ENCODE data around the gene LOXL1.

Gene LOXL1

DNA sequence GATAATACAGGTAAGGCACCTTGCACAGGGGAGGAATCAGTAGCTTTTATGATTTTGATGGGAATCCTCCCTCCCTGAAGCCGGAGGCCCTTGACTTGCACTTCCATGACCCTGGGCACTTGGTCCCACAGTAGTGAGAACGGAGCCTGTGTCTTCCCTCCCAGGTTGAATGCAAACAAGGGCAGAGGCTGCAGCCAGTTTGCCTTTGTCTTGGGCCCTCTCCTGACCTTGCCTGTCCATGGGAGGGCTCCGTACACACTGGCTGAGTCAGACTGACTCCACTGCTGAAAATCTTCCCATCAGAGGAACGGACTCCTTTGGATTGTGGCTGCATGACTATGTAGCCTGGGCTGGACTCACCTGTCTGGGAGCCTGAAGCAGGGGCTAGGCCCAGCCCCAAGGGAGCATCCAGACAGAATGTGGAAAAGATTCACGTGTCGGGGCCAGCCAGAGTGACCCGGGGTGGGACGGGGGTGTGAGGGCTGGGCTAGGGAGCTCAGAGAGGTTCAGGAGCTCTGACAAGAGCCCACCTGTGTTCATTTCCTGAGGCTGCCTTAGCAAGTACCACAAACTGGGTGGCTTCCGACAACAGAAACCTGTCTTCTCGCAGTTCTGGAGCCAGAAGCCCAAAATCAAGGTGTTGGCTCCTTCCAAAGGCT lies 43.4 kb upstream of the LOXL1 start:
- no peak overlapping the region for H3K14ac ChIP-seq (ENCODE audit: low read length in 2 of 2)
- no peak overlapping the region for H2BK15ac ChIP-seq (ENCODE audit: low read depth, poor library complexity, severe bottlenecking)
- no peak for DNase-seq

DNA sequence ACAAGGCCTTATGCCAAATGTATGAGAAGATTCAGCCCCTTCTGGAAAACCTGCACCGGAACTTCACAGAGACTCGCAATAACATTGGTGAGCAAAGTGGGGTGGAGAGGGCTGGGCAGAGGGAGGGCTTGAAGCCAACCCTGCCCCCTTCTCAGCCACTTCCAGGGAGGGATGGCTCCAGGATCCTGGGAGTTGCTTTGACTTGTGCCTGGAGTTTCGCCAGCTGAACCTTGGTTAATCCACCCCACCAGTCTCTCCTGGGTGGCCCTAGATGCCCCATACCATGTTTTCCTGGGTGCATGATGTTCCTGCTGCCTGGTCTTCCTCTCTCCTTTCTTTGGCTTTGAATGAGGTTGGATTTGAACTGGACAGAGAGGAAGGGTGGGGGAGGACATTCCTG lies 42.1 kb upstream of the LOXL1 start:
- H2BK120ac ChIP-seq (ENCODE audit: low read depth, low read length) = no peak overlapping the region
- no peak overlapping the region for H4K8ac ChIP-seq (ENCODE audit: low read length)
- H3K9ac ChIP-seq (ENCODE audit: low read length) = no peak overlapping the region
- H3K79me1 ChIP-seq (replicated peaks; ENCODE audit: low read length, poor library complexity, severe bottlenecking) = no peaks in the 10 kb centered on the region
- no peak overlapping the region for H2BK15ac ChIP-seq (ENCODE audit: low read depth, poor library complexity, severe bottlenecking)
- H3K14ac ChIP-seq (ENCODE audit: low read length in 2 of 2) = no peak overlapping the region
- H3K4me2 ChIP-seq (ENCODE audit: low read length, poor library complexity, severe bottlenecking) = no peak overlapping the region
- no peak overlapping the region for H2BK12ac ChIP-seq (ENCODE audit: low read length in 2 of 2)
- H3K4me3 ChIP-seq (ENCODE audit: insufficient read depth in 1 of 2, low read depth in 1 of 2, low read length in 2 of 2) = no peak overlapping the region
- peaks cover 65 to 72% of the 10 kb centered on the region in 2 experiments for H3K27me3 ChIP-seq (ENCODE audit: control insufficient read depth in 1 of 2, insufficient read depth in 1 of 2, low read length in 2 of 2)
- no peak overlapping the region for H4K91ac ChIP-seq (ENCODE audit: low read length)
- H2BK5ac ChIP-seq (ENCODE audit: low read depth, low read length, poor library complexity, severe bottlenecking) = no peak overlapping the region
- no peak overlapping the region for H3K27ac ChIP-seq (ENCODE audit: low read length, poor library complexity, severe bottlenecking)
- H2AK5ac ChIP-seq (ENCODE audit: low read length, severe bottlenecking) = no peak overlapping the region
- no peak overlapping the region for H3K23ac ChIP-seq (ENCODE audit: low read length in 2 of 2)
- H3K18ac ChIP-seq (ENCODE audit: low read depth in 1 of 2, low read length in 2 of 2) = no peak overlapping the region
- WGBS = 75% methylated on average over 3 of the region's 3 CpGs
- no peaks in the 10 kb centered on the region for H3K4me1 ChIP-seq (ENCODE audit: control insufficient read depth, insufficient read depth, low read depth, low read length)
- DNase-seq = no peak
- H3K9me3 ChIP-seq (ENCODE audit: control insufficient read depth, low read length) = no peaks in the 10 kb centered on the region
- H3K4ac ChIP-seq (ENCODE audit: low read depth in 1 of 2, low read length in 2 of 2) = no peak overlapping the region
- H3K36me3 ChIP-seq (ENCODE audit: control insufficient read depth in 1 of 2, insufficient read depth in 2 of 2, low read depth in 1 of 2, low read length in 2 of 2) = no peaks in the 10 kb centered on the region
- no peak overlapping the region for H2AFZ ChIP-seq (ENCODE audit: low read depth, low read length)

More for the DNA sequence above, 43.4 kb upstream of the LOXL1 start:
- H3K18ac ChIP-seq (ENCODE audit: low read depth in 1 of 2, low read length in 2 of 2) = no peak overlapping the region
- H2AK5ac ChIP-seq (ENCODE audit: low read length, severe bottlenecking) = no peak overlapping the region
- H2AFZ ChIP-seq (ENCODE audit: low read depth, low read length) = no peak overlapping the region
- H4K91ac ChIP-seq (ENCODE audit: low read length) = no peak overlapping the region
- peaks cover 54 to 60% of the 10 kb centered on the region in 2 experiments for H3K27me3 ChIP-seq (ENCODE audit: control insufficient read depth in 1 of 2, insufficient read depth in 1 of 2, low read length in 2 of 2)
- 81% methylated on average over 10 of the region's 10 CpGs for WGBS
- H3K23ac ChIP-seq (ENCODE audit: low read length in 2 of 2) = no peak overlapping the region
- H3K9ac ChIP-seq (ENCODE audit: low read length) = no peak overlapping the region
- no peak overlapping the region for H3K27ac ChIP-seq (ENCODE audit: low read length, poor library complexity, severe bottlenecking)
- H3K4me3 ChIP-seq (ENCODE audit: insufficient read depth in 1 of 2, low read depth in 1 of 2, low read length in 2 of 2) = no peak overlapping the region
- no peak overlapping the region for H4K8ac ChIP-seq (ENCODE audit: low read length)
- no peak overlapping the region for H3K4me2 ChIP-seq (ENCODE audit: low read length, poor library complexity, severe bottlenecking)
- H3K4me1 ChIP-seq (ENCODE audit: control insufficient read depth, insufficient read depth, low read depth, low read length) = no peaks in the 10 kb centered on the region
- no peaks in the 10 kb centered on the region for H3K36me3 ChIP-seq (ENCODE audit: control insufficient read depth in 1 of 2, insufficient read depth in 2 of 2, low read depth in 1 of 2, low read length in 2 of 2)
- H2BK120ac ChIP-seq (ENCODE audit: low read depth, low read length) = no peak overlapping the region
- no peak overlapping the region for H2BK12ac ChIP-seq (ENCODE audit: low read length in 2 of 2)
- H2BK5ac ChIP-seq (ENCODE audit: low read depth, low read length, poor library complexity, severe bottlenecking) = no peak overlapping the region
- H3K79me1 ChIP-seq (replicated peaks; ENCODE audit: low read length, poor library complexity, severe bottlenecking) = no peaks in the 10 kb centered on the region
- H3K4ac ChIP-seq (ENCODE audit: low read depth in 1 of 2, low read length in 2 of 2) = no peak overlapping the region
- H3K9me3 ChIP-seq (ENCODE audit: control insufficient read depth, low read length) = no peaks in the 10 kb centered on the region

DNA sequence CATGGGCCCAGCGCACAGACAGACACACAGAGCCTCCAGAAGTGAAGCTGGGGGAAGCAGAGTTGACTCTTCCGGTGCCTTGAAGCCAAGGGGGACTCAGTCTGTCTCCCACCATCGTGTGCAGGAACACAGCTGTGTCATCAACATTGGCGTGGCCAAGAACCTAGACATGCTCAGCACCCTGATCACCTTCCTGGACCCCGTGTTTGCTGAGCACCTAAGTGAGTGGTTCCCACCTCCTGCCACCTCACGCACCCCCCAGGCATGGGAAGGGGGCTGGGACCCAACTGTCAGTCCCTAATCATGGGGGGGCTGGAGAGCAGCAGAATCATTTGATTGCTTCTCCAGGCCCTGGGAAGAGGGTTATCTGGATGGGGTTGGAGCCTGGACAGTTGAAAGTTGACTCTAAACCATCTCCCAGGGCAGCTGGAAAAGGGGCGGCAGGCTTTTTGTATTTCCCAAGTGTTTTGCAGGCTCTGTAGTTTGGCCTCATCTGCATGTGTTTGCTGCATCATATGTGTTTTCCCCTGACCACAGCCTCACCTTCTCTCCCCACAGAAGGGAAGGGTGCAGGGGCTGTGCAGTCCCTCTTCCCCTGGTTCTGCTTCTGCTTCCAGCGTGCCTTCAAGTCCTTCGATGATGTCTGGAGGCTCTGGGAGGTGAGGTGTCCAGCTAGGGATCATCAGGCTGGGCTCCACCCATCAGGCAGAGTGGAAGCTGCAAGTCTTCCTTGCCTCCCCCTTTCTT lies 40.1 kb upstream of the LOXL1 start:
- H3K4me2 ChIP-seq (ENCODE audit: low read length, poor library complexity, severe bottlenecking) = no peak overlapping the region
- no peak overlapping the region for H3K9ac ChIP-seq (ENCODE audit: low read length)
- no peak overlapping the region for H3K27ac ChIP-seq (ENCODE audit: low read length, poor library complexity, severe bottlenecking)
- no peaks in the 10 kb centered on the region for H3K79me1 ChIP-seq (replicated peaks; ENCODE audit: low read length, poor library complexity, severe bottlenecking)
- 85% methylated on average over 9 of the region's 9 CpGs for WGBS
- H3K36me3 ChIP-seq (ENCODE audit: control insufficient read depth in 1 of 2, insufficient read depth in 2 of 2, low read depth in 1 of 2, low read length in 2 of 2) = no peaks in the 10 kb centered on the region
- no peak overlapping the region for H2BK12ac ChIP-seq (ENCODE audit: low read length in 2 of 2)
- peaks cover 85 to 88% of the 10 kb centered on the region in 2 experiments for H3K27me3 ChIP-seq (ENCODE audit: control insufficient read depth in 1 of 2, insufficient read depth in 1 of 2, low read length in 2 of 2)
- H3K4ac ChIP-seq (ENCODE audit: low read depth in 1 of 2, low read length in 2 of 2) = no peak overlapping the region
- no peak overlapping the region for H3K14ac ChIP-seq (ENCODE audit: low read length in 2 of 2)
- no peak overlapping the region for H2AK5ac ChIP-seq (ENCODE audit: low read length, severe bottlenecking)
- no peak overlapping the region for H4K8ac ChIP-seq (ENCODE audit: low read length)
- H2BK5ac ChIP-seq (ENCODE audit: low read depth, low read length, poor library complexity, severe bottlenecking) = no peak overlapping the region
- H3K4me1 ChIP-seq (ENCODE audit: control insufficient read depth, insufficient read depth, low read depth, low read length) = no peaks in the 10 kb centered on the region
- H3K9me3 ChIP-seq (ENCODE audit: control insufficient read depth, low read length) = no peaks in the 10 kb centered on the region
- no peak overlapping the region for H4K91ac ChIP-seq (ENCODE audit: low read length)
- H3K4me3 ChIP-seq (ENCODE audit: insufficient read depth in 1 of 2, low read depth in 1 of 2, low read length in 2 of 2) = no peak overlapping the region
- no peak overlapping the region for H3K18ac ChIP-seq (ENCODE audit: low read depth in 1 of 2, low read length in 2 of 2)
- H3K23ac ChIP-seq (ENCODE audit: low read length in 2 of 2) = no peak overlapping the region
- no peak for DNase-seq
- H2BK120ac ChIP-seq (ENCODE audit: low read depth, low read length) = no peak overlapping the region
- no peak overlapping the region for H2AFZ ChIP-seq (ENCODE audit: low read depth, low read length)
- H2BK15ac ChIP-seq (ENCODE audit: low read depth, poor library complexity, severe bottlenecking) = no peak overlapping the region

DNA sequence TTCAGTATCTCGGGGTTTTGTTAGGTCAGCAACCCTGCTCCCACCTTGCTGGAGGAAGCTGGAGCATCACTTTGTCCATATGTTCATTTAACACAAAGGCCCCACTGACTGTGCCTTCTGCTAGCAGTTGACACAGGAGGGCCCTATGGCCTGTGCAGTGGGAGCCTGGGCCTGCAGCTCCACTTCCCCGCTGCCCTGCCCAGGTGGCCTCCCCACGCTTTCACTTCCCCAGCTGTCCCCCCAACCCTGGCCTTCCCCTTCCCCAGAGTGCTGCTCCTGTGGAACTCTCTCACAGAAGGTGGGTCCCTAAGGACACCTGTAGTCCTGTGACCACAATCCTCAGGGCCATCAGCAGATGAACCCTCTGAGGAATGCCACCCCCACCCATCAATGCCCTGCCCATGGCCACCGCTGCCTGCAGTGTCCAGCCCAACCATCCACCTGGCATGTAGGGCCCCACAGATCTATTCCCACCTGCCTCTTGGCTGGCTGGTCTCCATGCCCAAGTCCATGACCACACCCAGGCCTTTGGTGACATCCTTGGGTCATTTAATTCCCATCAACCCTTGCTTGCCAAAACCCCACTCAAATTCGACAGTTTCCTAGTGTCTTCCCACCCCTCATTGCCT lies 39.4 kb upstream of the LOXL1 start:
- no peak overlapping the region for H3K9ac ChIP-seq (ENCODE audit: low read length)
- no peak overlapping the region for H3K4ac ChIP-seq (ENCODE audit: low read depth in 1 of 2, low read length in 2 of 2)
- no peaks in the 10 kb centered on the region for H3K9me3 ChIP-seq (ENCODE audit: control insufficient read depth, low read length)
- 83% methylated on average over 5 of the region's 5 CpGs for WGBS
- H3K36me3 ChIP-seq (ENCODE audit: control insufficient read depth in 1 of 2, insufficient read depth in 2 of 2, low read depth in 1 of 2, low read length in 2 of 2) = no peaks in the 10 kb centered on the region
- H3K23ac ChIP-seq (ENCODE audit: low read length in 2 of 2) = no peak overlapping the region
- H2AFZ ChIP-seq (ENCODE audit: low read depth, low read length) = no peak overlapping the region
- no peak overlapping the region for H2BK120ac ChIP-seq (ENCODE audit: low read depth, low read length)
- H2AK5ac ChIP-seq (ENCODE audit: low read length, severe bottlenecking) = no peak overlapping the region
- H4K8ac ChIP-seq (ENCODE audit: low read length) = no peak overlapping the region
- H3K79me1 ChIP-seq (replicated peaks; ENCODE audit: low read length, poor library complexity, severe bottlenecking) = no peaks in the 10 kb centered on the region
- H3K4me2 ChIP-seq (ENCODE audit: low read length, poor library complexity, severe bottlenecking) = no peak overlapping the region
- H4K91ac ChIP-seq (ENCODE audit: low read length) = no peak overlapping the region
- DNase-seq = no peak
- no peak overlapping the region for H3K14ac ChIP-seq (ENCODE audit: low read length in 2 of 2)
- no peak overlapping the region for H3K4me3 ChIP-seq (ENCODE audit: insufficient read depth in 1 of 2, low read depth in 1 of 2, low read length in 2 of 2)
- H3K27me3 ChIP-seq (ENCODE audit: control insufficient read depth in 1 of 2, insufficient read depth in 1 of 2, low read length in 2 of 2) = peaks cover 82 to 85% of the 10 kb centered on the region in 2 experiments
- H2BK12ac ChIP-seq (ENCODE audit: low read length in 2 of 2) = no peak overlapping the region
- no peak overlapping the region for H3K18ac ChIP-seq (ENCODE audit: low read depth in 1 of 2, low read length in 2 of 2)
- H2BK5ac ChIP-seq (ENCODE audit: low read depth, low read length, poor library complexity, severe bottlenecking) = no peak overlapping the region
- no peaks in the 10 kb centered on the region for H3K4me1 ChIP-seq (ENCODE audit: control insufficient read depth, insufficient read depth, low read depth, low read length)
- no peak overlapping the region for H2BK15ac ChIP-seq (ENCODE audit: low read depth, poor library complexity, severe bottlenecking)
- H3K27ac ChIP-seq (ENCODE audit: low read length, poor library complexity, severe bottlenecking) = no peak overlapping the region

Measured in mesenchymal stem cell (in vitro differentiated cells and primary cell).